ENCODE measurements around the gene CCT6A. TPM values are rescaled to one million over a fixed set of nuclear protein-coding genes. Genes with fewer than 3 reads are reported as not detected.

The CCT6A gene
- total and polyA plus RNA-seq, 9 of the 15 experiments (the other 6 are each of a cell fraction or from before 2014, with no cell fraction given), result 244 to 708 (median 387) TPM

DNA sequence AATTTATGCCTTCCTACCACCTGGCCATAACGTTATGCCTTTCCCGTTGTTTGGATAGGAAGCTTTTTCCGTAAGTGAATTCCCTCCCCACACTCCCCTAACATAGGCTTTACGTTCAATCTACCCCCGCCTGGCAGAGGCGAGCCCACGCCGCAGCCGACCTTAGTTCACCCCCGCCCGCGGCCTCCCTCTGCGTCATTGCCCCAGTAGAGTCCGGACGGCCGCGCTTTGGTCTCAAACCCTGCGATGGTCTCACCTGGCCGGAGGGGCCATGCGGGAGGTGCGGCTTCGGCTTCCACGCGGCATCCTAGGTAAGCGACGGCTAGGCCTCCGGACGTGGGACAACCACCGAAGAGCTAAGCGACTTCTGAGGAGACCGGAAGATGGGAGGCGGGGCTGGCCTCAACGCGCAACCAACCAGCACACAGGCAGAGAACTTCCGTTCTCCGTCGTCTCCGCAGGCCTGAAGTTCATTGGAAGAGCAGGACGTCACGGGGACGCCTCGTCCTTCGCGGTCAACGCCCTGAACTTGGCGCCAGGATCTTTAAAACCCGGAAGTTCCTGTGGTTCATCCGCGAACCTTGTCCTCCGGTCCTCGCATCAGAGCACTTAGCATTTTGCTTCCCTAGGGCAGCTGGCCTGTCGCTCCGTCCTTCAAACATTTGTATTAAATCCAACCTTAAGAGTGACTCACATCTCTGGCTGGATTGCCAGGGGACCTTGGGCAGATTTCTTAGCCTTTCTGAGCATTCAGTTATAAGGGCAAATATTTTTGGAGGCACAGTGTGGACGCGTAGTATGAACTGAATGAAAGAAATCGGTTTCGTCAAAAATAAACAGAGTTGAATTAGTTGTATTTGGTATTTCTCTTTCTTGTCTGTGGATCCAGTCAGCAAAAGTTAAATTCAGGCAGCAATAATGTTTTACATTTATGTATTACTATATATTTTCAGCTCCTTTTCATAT is 54.8 kb downstream of the CCT6A start, which contains the start of gene CHCHD2 (continued):
- TF ChIP-seq ZC3H8 (IDR thresholded peaks at IDR 0.05), result no peak
- peak; percentile 92 for TF ChIP-seq TAF7 (tag; IDR thresholded peaks at IDR 0.05)
- TF ChIP-seq ZNF695 (CRISPR knock-in tag; IDR thresholded peaks at IDR 0.05), result no peak
- no peak for TF ChIP-seq DDX20 (tag; IDR thresholded peaks at IDR 0.05; ENCODE audit: low read depth)
- TF ChIP-seq ARID1B (IDR thresholded peaks at IDR 0.05), result no peak
- TF ChIP-seq, protein P1, sequence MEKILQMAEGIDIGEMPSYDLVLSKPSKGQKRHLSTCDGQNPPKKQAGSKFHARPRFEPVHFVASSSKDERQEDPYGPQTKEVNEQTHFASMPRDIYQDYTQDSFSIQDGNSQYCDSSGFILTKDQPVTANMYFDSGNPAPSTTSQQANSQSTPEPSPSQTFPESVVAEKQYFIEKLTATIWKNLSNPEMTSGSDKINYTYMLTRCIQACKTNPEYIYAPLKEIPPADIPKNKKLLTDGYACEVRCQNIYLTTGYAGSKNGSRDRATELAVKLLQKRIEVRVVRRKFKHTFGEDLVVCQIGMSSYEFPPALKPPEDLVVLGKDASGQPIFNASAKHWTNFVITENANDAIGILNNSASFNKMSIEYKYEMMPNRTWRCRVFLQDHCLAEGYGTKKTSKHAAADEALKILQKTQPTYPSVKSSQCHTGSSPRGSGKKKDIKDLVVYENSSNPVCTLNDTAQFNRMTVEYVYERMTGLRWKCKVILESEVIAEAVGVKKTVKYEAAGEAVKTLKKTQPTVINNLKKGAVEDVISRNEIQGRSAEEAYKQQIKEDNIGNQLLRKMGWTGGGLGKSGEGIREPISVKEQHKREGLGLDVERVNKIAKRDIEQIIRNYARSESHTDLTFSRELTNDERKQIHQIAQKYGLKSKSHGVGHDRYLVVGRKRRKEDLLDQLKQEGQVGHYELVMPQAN (IDR thresholded peaks at IDR 0.05; ENCODE audit: borderline replicate concordance), result peak; percentile 93; the same call in 1 of the 2 replicates
- no peak for TF ChIP-seq ZNF12 (CRISPR knock-in tag; IDR thresholded peaks at IDR 0.05)
- TF ChIP-seq SAFB (IDR thresholded peaks at IDR 0.05; ENCODE audit: borderline replicate concordance, low read depth, low read length), result no peak
- TF ChIP-seq EGR1 (conservative IDR thresholded peaks at IDR 0.05), result peak; percentile 91
- TF ChIP-seq, protein P2, sequence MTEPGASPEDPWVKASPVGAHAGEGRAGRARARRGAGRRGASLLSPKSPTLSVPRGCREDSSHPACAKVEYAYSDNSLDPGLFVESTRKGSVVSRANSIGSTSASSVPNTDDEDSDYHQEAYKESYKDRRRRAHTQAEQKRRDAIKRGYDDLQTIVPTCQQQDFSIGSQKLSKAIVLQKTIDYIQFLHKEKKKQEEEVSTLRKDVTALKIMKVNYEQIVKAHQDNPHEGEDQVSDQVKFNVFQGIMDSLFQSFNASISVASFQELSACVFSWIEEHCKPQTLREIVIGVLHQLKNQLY (CRISPR knock-in tag; conservative IDR thresholded peaks at IDR 0.05), result no peak
- TF ChIP-seq CBX3 (IDR thresholded peaks at IDR 0.05; ENCODE audit: borderline replicate concordance in 1 of 2, low read length in 2 of 2), result peak in 1 of 2 experiments; percentile 77; a peak in 2 of 3 replicates
- no peak for TF ChIP-seq ZNF77 (CRISPR knock-in tag; IDR thresholded peaks at IDR 0.05)
- no peak for TF ChIP-seq IFI16 (CRISPR knock-in tag; IDR thresholded peaks at IDR 0.05)
- TF ChIP-seq, protein P3, sequence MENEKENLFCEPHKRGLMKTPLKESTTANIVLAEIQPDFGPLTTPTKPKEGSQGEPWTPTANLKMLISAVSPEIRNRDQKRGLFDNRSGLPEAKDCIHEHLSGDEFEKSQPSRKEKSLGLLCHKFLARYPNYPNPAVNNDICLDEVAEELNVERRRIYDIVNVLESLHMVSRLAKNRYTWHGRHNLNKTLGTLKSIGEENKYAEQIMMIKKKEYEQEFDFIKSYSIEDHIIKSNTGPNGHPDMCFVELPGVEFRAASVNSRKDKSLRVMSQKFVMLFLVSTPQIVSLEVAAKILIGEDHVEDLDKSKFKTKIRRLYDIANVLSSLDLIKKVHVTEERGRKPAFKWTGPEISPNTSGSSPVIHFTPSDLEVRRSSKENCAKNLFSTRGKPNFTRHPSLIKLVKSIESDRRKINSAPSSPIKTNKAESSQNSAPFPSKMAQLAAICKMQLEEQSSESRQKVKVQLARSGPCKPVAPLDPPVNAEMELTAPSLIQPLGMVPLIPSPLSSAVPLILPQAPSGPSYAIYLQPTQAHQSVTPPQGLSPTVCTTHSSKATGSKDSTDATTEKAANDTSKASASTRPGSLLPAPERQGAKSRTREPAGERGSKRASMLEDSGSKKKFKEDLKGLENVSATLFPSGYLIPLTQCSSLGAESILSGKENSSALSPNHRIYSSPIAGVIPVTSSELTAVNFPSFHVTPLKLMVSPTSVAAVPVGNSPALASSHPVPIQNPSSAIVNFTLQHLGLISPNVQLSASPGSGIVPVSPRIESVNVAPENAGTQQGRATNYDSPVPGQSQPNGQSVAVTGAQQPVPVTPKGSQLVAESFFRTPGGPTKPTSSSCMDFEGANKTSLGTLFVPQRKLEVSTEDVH (IDR thresholded peaks at IDR 0.05; ENCODE audit: low read depth, partially characterized antibody), result peak; percentile 91
- TF ChIP-seq, protein P4, sequence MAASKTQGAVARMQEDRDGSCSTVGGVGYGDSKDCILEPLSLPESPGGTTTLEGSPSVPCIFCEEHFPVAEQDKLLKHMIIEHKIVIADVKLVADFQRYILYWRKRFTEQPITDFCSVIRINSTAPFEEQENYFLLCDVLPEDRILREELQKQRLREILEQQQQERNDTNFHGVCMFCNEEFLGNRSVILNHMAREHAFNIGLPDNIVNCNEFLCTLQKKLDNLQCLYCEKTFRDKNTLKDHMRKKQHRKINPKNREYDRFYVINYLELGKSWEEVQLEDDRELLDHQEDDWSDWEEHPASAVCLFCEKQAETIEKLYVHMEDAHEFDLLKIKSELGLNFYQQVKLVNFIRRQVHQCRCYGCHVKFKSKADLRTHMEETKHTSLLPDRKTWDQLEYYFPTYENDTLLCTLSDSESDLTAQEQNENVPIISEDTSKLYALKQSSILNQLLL (CRISPR knock-in tag; IDR thresholded peaks at IDR 0.05; ENCODE audit: borderline replicate concordance), result no peak
- TF ChIP-seq, protein P5, sequence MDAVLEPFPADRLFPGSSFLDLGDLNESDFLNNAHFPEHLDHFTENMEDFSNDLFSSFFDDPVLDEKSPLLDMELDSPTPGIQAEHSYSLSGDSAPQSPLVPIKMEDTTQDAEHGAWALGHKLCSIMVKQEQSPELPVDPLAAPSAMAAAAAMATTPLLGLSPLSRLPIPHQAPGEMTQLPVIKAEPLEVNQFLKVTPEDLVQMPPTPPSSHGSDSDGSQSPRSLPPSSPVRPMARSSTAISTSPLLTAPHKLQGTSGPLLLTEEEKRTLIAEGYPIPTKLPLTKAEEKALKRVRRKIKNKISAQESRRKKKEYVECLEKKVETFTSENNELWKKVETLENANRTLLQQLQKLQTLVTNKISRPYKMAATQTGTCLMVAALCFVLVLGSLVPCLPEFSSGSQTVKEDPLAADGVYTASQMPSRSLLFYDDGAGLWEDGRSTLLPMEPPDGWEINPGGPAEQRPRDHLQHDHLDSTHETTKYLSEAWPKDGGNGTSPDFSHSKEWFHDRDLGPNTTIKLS (IDR thresholded peaks at IDR 0.05; ENCODE audit: borderline replicate concordance, low read depth), result peak; percentile 84; the same call in 1 of the 2 replicates
- peak; percentile 51; the same call in 1 of the 2 replicates for TF ChIP-seq RB1 (IDR thresholded peaks at IDR 0.05; ENCODE audit: low read depth)
- TF ChIP-seq ASH1L (IDR thresholded peaks at IDR 0.05; ENCODE audit: borderline replicate concordance, low read depth, partially characterized antibody), result peak; percentile 88
